Fibroblast of lung (primary cell): Measurements from ENCODE around the gene SRD5A1. TPM values are rescaled to one million over a fixed set of nuclear protein-coding genes. Genes with fewer than 3 reads are reported as not detected.

Experiments used
- DNase-seq, 2 donors: peaks; one replicate each; pipeline versions ENCODE4 v3.0.0 to v3.0.0-alpha.2; 2010; ENCODE audit warnings: low read depth in 2 of 2
- H2AFZ ChIP-seq: 2 replicates; pipeline ENCODE4 v1.5.1; 2012; ENCODE audit warnings: low read length, control low read depth, inconsistent platforms
- H3K27ac ChIP-seq: 2 replicates; pipeline ENCODE4 v1.5.1; 2011; ENCODE audit warnings: low read length, control low read depth; ENCODE audit not compliant: insufficient read depth
- H3K27me3 ChIP-seq: 2 replicates; pipeline ENCODE4 v1.5.1; 2011; ENCODE audit warnings: mild to moderate bottlenecking, low read length; ENCODE audit not compliant: control insufficient read depth, insufficient read depth
- H3K36me3 ChIP-seq: 2 replicates; pipeline ENCODE4 v1.5.1; 2011; ENCODE audit warnings: low read length; ENCODE audit not compliant: control insufficient read depth, insufficient read depth
- H3K4me1 ChIP-seq: 2 replicates; pipeline ENCODE4 v1.5.1; 2011; ENCODE audit warnings: low read length; ENCODE audit not compliant: control insufficient read depth, insufficient read depth; ENCODE audit errors: extremely low read depth
- H3K4me2 ChIP-seq: 2 replicates; pipeline ENCODE4 v1.5.1; 2011; ENCODE audit warnings: low read length, control low read depth; ENCODE audit not compliant: insufficient read depth; ENCODE audit errors: extremely low read depth
- H3K4me3 ChIP-seq, 4 experiments: fragments of 200-600 bp in 1 of 4; sonication (generic) in 1 of 4; replicated peaks in 1 of 4; 2 replicates each; pipeline ENCODE4 v1.5.1; 2011 to 2016; ENCODE audit warnings: low read length in 4 of 4, low read depth in 3 of 4, mild to moderate bottlenecking in 3 of 4, control low read depth in 2 of 4, inconsistent platforms in 1 of 4, mixed read lengths in 1 of 4; ENCODE audit not compliant: insufficient read depth in 1 of 4; ENCODE audit errors: control extremely low read depth in 1 of 4
- H3K79me2 ChIP-seq: 2 replicates; pipeline ENCODE4 v1.5.1; 2012; ENCODE audit warnings: mild to moderate bottlenecking, low read length, inconsistent platforms; ENCODE audit not compliant: control insufficient read depth, insufficient read depth
- H3K9ac ChIP-seq: 2 replicates; pipeline ENCODE4 v1.5.1; 2011; ENCODE audit warnings: mild to moderate bottlenecking, low read length, control low read depth; ENCODE audit not compliant: insufficient read depth
- H3K9me3 ChIP-seq: 2 replicates; pipeline ENCODE4 v1.5.1; 2012; ENCODE audit warnings: low read depth, low read length; ENCODE audit not compliant: control insufficient read depth, insufficient read depth
- H4K20me1 ChIP-seq: 2 replicates; pipeline ENCODE4 v1.5.1; 2011; ENCODE audit warnings: low read length; ENCODE audit not compliant: control insufficient read depth, insufficient read depth; ENCODE audit errors: extremely low read depth
- CTCF ChIP-seq, 2 donors: IDR thresholded peaks in 1 of 2; conservative IDR thresholded peaks in 1 of 2; 1 replicate in 1 of 2; 2 replicates in 1 of 2; pipeline ENCODE4 v1.5.1; 2011 to 2012; ENCODE audit warnings: low read length in 2 of 2, control low read depth in 1 of 2, inconsistent platforms in 1 of 2, low read depth in 1 of 2, mild to moderate bottlenecking in 1 of 2
- EZH2 ChIP-seq: IDR thresholded peaks from 2 replicates; pipeline ENCODE4 v1.5.1; 2012; ENCODE audit warnings: low read length, control low read depth, mild to moderate bottlenecking; ENCODE audit errors: missing control alignments
- polyA plus RNA-seq, 2 donors: library from polyadenylated mRNA; depleted of rRNA in 1 of 2; stranded (reverse) in 1 of 2; unstranded in 1 of 2; fragments of >200 nt; gene quantifications; 2 replicates each; pipeline ENCODE4 v1.2.1, GENCODE V29; 2011 to 2012; ENCODE audit warnings: missing spikeins in 1 of 2
- total RNA-seq: library from RNA; depleted of rRNA; stranded (reverse); fragments of >200 nt; gene quantifications from 2 replicates; pipeline ENCODE4 v1.2.1, GENCODE V29; 2014

SRD5A1 gene
- total and polyA plus RNA-seq, 2 donors (not counting 1 experiment from before 2014, with no cell fraction given): 12.1 to 20.6 TPM

- no peaks in the 10 kb centered on the region for H3K9me3 ChIP-seq
- no peak overlapping the region for H3K27ac ChIP-seq
- H3K4me3 ChIP-seq: no peak overlapping the region
- no peaks in the 10 kb centered on the region for H3K27me3 ChIP-seq
- no peak overlapping the region for H3K9ac ChIP-seq
- peaks cover 6% of the 10 kb centered on the region for H3K36me3 ChIP-seq
- TF ChIP-seq EZH2: no peak
- no peak for TF ChIP-seq CTCF (conservative IDR thresholded peaks at IDR 0.05 in 1 of 2, IDR thresholded peaks at IDR 0.05 in 1 of 2; ENCODE audit: low read depth in 1 of 2, low read length in 2 of 2)
- H4K20me1 ChIP-seq: no peaks in the 10 kb centered on the region
- no peak overlapping the region for H3K4me2 ChIP-seq
- H2AFZ ChIP-seq: no peak overlapping the region
- H3K4me1 ChIP-seq: no peaks in the 10 kb centered on the region
- no peak for DNase-seq
- H3K79me2 ChIP-seq: peaks cover 2% of the 10 kb centered on the region
Observed at GRCh38 chr5:6649186-6649585, 15.9 kb downstream of the SRD5A1 start.

GRCh38 chr5:6649681-6650080 lies 16.4 kb downstream of the SRD5A1 start:
- no peak overlapping the region for H3K27ac ChIP-seq
- DNase-seq: no peak
- H2AFZ ChIP-seq: no peak overlapping the region
- TF ChIP-seq CTCF (conservative IDR thresholded peaks at IDR 0.05 in 1 of 2, IDR thresholded peaks at IDR 0.05 in 1 of 2; ENCODE audit: low read depth in 1 of 2, low read length in 2 of 2): no peak
- no peak for TF ChIP-seq EZH2
- peaks cover 2% of the 10 kb centered on the region for H3K79me2 ChIP-seq
- peaks cover 6% of the 10 kb centered on the region for H3K36me3 ChIP-seq
- no peaks in the 10 kb centered on the region for H3K27me3 ChIP-seq
- H3K4me1 ChIP-seq: no peaks in the 10 kb centered on the region
- H3K9ac ChIP-seq: no peak overlapping the region
- no peaks in the 10 kb centered on the region for H3K9me3 ChIP-seq
- no peak overlapping the region for H3K4me3 ChIP-seq
- H4K20me1 ChIP-seq: no peaks in the 10 kb centered on the region
- H3K4me2 ChIP-seq: no peak overlapping the region

GRCh38 chr5:6652025-6652424 lies 18.8 kb downstream of the SRD5A1 start:
- no peak overlapping the region for H3K4me2 ChIP-seq
- H3K79me2 ChIP-seq: peaks cover 2% of the 10 kb centered on the region
- no peak for DNase-seq
- H3K27me3 ChIP-seq: no peaks in the 10 kb centered on the region
- H4K20me1 ChIP-seq: peaks cover 1% of the 10 kb centered on the region
- no peak overlapping the region for H3K9ac ChIP-seq
- H2AFZ ChIP-seq: no peak overlapping the region
- no peaks in the 10 kb centered on the region for H3K4me1 ChIP-seq
- no peak overlapping the region for H3K4me3 ChIP-seq
- no peak overlapping the region for H3K27ac ChIP-seq
- peaks cover 9% of the 10 kb centered on the region for H3K36me3 ChIP-seq
- H3K9me3 ChIP-seq: no peaks in the 10 kb centered on the region
- TF ChIP-seq CTCF (conservative IDR thresholded peaks at IDR 0.05 in 1 of 2, IDR thresholded peaks at IDR 0.05 in 1 of 2; ENCODE audit: low read depth in 1 of 2, low read length in 2 of 2) (no peak), EZH2 (no peak)
